Stimulated activated CD4-positive, alpha-beta T cell treated with anti-CD3 and anti-CD28 coated beads, Interleukin-1b, Interleukin-23, amount 100 ng/mL, for 4 hours (primary cell): ENCODE results near the gene MT1F.
"Not testable (repeated sequence)": the region's sequence is repeated elsewhere in the genome, so short reads cannot be mapped to it uniquely, and the experiment has no call there.

ENCODE experiments used
- DNase-seq, 2 donors: peaks; one replicate each; pipeline ENCODE4 v3.0.0-alpha.2; 2020; ENCODE audit warnings: low read depth in 2 of 2

The MT1F gene

DNA sequence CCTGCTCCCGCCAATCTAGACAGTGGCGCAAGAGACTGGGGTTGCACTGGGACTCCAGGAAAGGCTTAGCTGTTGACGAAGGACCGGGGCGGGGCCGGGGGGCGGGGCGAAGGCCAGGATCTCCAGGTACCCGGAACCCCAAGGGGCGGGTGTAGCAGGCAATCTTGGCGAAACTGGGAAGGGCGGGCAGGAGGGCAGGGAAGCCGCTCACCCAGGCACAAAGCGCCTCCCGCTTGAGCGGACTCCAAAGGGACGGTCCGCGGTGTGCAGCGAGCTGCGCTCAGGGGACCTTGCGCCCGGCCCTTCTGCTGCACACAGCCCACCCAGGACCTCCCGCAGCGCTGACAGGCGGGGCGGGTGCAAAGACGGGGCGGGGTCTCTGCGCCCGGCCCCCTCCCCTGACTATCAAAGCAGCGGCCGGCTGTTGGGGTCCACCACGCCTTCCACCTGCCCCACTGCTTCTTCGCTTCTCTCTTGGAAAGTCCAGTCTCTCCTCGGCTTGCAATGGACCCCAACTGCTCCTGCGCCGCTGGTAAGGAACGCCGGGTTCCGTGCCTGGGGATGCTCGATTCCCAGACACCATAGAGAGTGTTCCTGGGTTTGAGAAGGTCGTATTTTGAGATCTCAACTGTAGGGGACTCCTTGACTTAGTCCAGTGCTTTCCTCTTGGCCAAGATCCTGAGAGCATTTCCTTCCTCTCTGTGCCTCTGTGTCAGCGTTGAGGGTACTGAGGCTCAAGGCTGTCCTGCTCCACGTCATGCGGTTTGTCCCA, at the start of gene MT1F:
TSS of gene MT1F (plus strand) at position 405 of the 772 bp plus-strand sequence. CDS start at position 505, 100 bp downstream.
- DNase-seq: peak; percentile 37 to 71

DNA sequence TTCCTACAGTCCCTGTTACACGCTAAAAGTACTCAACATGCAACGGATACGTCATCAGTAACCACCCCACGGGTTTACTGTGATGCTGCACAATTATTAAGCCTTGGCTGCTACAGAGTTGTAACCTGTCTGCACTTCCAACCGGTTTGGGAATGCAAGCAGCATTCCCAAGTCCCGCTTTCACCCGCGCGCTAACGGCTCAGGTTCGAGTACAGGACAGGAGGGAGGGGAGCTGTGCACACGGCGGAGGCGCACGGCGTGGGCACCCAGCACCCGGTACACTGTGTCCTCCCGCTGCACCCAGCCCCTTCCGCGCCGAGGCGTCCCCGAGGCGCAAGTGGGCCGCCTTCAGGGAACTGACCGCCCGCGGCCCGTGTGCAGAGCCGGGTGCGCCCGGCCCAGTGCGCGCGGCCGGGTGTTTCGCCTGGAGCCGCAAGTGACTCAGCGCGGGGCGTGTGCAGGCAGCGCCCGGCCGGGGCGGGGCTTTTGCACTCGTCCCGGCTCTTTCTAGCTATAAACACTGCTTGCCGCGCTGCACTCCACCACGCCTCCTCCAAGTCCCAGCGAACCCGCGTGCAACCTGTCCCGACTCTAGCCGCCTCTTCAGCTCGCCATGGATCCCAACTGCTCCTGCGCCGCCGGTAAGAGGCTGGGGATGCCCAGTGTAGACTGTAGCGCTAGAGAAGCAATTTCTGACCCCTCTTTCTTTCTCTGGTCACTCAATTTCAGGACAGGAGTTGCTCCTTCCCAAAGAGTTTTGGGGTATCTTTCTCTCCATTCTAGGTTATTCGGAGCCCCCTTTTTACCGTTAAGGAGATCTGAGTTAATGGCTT, 49.5 kb upstream of the MT1F start, which contains the start of gene MT2A:
TSS of gene MT2A (plus strand) at position 542 of the 833 bp plus-strand sequence. CDS start at position 614, 72 bp downstream.
- DNase-seq: peak; percentile 71 to 85

DNA sequence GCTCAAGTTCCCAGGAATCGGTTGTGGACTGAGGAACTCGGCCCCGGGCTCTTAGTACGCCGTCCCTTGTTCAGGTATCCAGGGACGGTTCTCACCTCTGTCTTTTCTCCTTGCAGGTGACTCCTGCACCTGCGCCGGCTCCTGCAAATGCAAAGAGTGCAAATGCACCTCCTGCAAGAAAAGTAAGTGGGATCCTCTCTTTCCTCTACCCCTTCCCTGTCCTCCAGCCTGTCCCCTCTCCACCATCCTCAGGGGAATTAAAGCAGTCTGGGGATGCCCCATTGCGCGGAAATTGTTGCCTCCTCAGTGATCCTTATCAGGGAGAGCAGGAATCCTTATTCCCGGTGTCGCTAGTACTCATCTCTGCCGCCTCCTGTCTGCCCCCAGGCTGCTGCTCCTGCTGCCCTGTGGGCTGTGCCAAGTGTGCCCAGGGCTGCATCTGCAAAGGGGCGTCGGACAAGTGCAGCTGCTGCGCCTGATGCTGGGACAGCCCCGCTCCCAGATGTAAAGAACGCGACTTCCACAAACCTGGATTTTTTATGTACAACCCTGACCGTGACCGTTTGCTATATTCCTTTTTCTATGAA, 48.8 kb upstream of the MT1F start:
- no peak for DNase-seq

- peak in 1 of 2 donors; percentile 71 for DNase-seq
These were observed 48.3 kb upstream of the MT1F start for GRCh38 chr16:56609463-56609921.

GRCh38 chr16:56610017-56610608, 47.6 kb upstream of the MT1F start:
- peak; percentile 60 to 66 for DNase-seq

DNA sequence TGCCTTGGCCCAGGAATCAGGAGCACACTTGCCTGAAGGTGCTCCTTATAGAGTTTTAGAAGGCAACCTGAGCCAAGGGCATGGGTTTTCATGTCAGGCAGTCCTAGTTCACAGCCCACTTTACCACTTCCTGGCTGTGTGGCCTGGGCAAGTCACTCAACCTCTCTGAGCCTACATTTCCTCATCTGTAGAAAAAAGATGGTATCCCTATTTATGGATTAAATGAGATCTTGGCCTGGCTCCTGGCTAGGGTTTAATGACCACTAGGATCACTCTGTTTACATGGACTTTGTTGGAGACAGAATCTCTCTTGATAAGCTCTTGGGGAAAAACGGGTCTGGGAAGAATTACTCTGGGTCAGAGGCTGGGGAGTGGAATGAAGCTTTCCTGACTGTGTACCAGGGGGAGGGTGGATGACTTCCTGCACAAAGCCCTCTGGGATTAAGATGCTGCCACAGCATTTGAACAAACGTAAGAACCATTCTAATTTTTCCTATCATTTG, 47.1 kb upstream of the MT1F start:
- no peak for DNase-seq

DNA sequence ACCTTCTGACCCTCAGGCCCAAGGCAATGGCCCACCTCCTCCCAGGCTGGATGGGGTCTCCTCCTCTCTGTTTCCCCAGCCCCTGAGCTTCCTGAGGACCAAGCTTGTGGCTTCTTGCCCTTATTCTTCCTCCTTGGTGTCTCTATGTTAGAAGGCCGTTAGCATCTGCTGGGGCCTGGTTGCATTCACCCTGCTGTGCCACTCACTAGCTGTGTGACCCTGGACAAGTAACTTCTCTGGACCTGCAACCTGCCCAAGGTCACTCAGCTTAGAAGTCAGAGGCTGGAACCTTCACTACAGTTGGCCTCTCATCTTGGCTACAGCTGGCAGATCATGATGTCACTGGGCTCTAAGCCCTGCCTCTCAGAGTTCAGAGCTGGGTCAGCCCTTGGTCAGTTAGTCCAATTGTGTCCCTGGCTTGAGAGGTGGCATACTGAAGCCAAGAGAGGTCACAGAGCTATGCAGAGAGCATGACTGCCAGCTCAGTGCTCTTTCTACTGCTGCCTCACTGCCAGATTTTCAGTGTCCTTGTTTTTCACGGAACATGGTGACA, 46.4 kb upstream of the MT1F start:
- no peak for DNase-seq

DNA sequence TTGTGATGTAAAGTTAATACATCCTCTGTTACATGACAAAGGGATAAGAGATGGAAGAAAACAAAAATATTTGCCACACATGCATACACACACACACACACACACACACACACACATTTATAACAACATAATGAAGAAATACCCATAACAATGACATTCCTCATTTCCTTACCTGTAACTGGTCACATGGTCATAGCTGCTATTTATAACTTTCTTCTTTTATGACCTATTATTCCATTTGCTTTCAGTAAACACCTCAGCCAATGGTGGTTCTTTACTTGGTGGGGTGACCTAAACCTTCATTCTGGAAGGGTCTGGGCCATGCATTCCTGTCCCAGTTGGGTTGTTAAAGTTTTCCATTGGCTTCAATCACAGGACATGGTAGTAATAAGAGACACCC, 44.1 kb upstream of the MT1F start:
- no peak for DNase-seq

DNA sequence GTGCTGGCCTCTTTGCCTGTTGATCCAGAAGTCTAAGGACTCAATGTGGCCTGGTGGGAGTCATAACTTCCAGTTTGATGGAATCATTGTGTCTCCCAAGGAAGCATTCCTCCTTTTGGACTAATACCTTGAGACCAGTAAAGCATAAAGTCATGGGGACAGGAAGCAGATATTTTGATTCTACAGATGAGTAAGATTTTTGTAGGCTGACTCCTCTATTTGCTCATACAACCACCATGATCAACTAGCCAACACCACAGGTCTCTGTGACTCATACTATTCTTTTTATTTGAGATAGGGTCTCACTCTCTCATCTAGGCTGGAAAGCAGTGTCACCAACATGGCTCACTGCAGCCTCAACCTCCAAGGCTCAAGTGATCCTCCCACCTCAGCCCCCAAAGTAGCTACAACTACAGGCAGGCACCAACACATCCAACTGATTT, 43.2 kb upstream of the MT1F start:
- no peak for DNase-seq

DNA sequence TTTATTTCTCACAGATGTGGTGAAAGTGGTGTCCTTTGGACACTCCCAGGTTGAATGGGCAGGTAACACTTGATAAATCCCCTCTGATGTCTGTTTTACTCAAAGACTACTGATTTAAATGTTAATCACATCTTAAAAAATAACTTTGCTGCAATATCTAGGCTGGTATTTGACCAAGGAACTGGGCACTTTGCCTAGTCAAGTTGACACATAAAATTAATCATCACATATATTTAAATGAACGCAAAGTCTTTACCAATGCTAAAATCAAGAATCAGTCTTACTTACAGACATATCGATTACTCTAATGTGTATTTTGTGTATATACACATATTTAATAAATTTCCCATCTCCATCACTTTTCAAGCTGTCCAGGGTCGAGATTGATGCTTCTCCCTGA, 42.4 kb upstream of the MT1F start:
- no peak for DNase-seq

- DNase-seq: no peak
These were observed 41.0 kb upstream of the MT1F start for GRCh38 chr16:56616608-56617211.

DNA sequence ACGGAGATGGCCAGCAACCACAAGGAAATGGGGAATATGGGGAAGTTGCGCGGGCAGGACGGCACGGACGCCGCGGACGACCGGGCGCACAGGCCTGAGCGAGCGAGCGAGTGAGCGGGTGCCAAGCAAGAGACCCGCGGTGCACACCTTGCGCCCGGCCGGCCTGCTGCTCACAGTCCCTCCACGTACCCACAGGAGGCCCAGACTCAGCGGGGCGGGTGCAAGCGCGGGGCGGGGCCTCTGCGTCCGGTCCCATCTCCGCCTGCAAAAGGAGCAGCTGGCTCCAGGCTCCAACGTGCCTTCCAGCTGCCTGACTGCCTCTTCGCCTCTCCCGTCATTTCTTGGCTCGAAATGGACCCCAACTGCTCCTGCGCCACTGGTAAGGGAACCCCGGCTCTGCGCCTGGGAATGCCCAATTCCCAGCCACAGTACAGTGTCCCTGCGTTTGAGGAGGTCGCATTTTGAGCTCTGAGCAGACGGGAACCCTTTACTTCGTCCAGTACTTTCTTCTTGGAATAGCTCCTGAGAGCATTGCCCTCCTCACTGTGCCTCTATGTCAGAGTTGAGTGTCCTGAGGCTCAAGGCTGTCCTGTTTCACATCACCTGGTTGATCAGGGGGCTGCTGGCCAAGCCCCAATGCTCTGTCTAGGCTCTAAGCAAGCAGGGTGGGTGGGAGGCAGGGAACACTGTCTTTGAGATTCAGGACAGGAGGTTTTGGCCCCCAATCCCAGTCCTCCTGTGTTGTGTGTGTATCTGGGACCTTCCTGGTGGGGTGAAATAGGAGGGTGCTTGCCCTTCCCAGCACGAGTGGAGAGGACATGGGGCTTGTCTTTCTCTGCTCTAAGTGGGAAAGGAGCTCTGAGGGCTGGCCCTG, 40.3 kb upstream of the MT1F start:
- DNase-seq: peak in 1 of 2 donors; percentile 56

DNA sequence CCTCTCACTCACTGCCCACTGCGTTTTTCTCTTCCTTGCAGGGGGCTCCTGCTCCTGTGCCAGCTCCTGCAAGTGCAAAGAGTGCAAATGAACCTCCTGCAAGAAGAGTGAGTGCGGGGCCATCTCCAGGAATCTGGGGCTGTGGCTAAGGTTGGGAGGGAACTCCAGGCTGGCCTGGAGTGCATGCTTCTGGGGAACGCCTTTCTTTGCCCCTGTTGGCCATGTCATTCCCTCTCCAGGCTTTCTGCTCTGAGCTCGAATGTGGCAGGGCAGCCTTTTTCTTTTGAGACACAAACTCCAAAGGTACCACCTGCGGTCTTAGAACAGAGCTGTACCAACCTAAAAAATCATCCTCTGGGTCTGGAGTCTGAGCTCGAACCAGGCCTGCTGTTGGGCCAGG, 39.6 kb upstream of the MT1F start:
- DNase-seq: no peak

GRCh38 chr16:56620339-56620897, 37.3 kb upstream of the MT1F start:
- no peak for DNase-seq

- not testable (repeated sequence) for DNase-seq
These were observed 35.9 kb upstream of the MT1F start for GRCh38 chr16:56621665-56622445.

GRCh38 chr16:56623184-56623583, 34.6 kb upstream of the MT1F start:
- DNase-seq: not testable (repeated sequence)

- no peak for DNase-seq
These were observed 34.1 kb upstream of the MT1F start for GRCh38 chr16:56623637-56624036.

GRCh38 chr16:56625140-56625942, 32.4 kb upstream of the MT1F start, which contains the start of gene MT1E:
Gene MT1E, plus strand, starts transcription at chr16:56625781. Its CDS starts 71 bp downstream, at chr16:56625852.
- peak in 1 of 2 donors; percentile 58 for DNase-seq
